Neural cell (in vitro differentiated cells): ENCODE measurements around the gene CDX1. TPM values are rescaled to one million over a fixed set of nuclear protein-coding genes. Genes with fewer than 3 reads are reported as not detected.

Experiments
- H2AFZ ChIP-seq: fragments of 200-600, 300-800 bp; sonication (generic), shearing (Covaris generic); 2 replicates; pipeline ENCODE4 v1.6.0; 2014; ENCODE audit warnings: low read depth, mild to moderate bottlenecking, antibody characterized with exemption, low read length, moderate library complexity
- H3F3A ChIP-seq: fragments of 200-600 bp; shearing (Covaris generic); 2 replicates; pipeline ENCODE4 v1.6.1; 2016; ENCODE audit warnings: mild to moderate bottlenecking, moderate library complexity, mixed read lengths, antibody characterized with exemption, low read length; ENCODE audit not compliant: insufficient read depth, poor library complexity, severe bottlenecking
- H3K27ac ChIP-seq: fragments of 200-600, 300-800 bp; sonication (generic), shearing (Covaris generic); 2 replicates; pipeline ENCODE4 v1.5.1; 2014; ENCODE audit warnings: mild to moderate bottlenecking, low read length, moderate library complexity
- H3K27me3 ChIP-seq: fragments of 300-800, 200-600 bp; sonication (generic), shearing (Covaris generic); 2 replicates; pipeline ENCODE4 v1.6.0; 2014; ENCODE audit warnings: mild to moderate bottlenecking, low read depth, low read length, moderate library complexity; ENCODE audit not compliant: insufficient read depth
- H3K36me3 ChIP-seq: fragments of 300-800, 200-600 bp; sonication (generic), shearing (Covaris generic); 2 replicates; pipeline ENCODE4 v1.5.1; 2014; ENCODE audit warnings: mild to moderate bottlenecking, antibody characterized with exemption, low read length, moderate library complexity; ENCODE audit not compliant: insufficient read depth
- H3K4me2 ChIP-seq: fragments of 300-800, 200-600 bp; sonication (generic), shearing (Covaris generic); 2 replicates; pipeline ENCODE4 v1.6.0; 2014; ENCODE audit warnings: mild to moderate bottlenecking, low read length
- H3K4me3 ChIP-seq: fragments of 300-800, 200-600 bp; sonication (generic), shearing (Covaris generic); 2 replicates; pipeline ENCODE4 v1.5.1; 2014; ENCODE audit warnings: mild to moderate bottlenecking, low read length, moderate library complexity
- H3K79me2 ChIP-seq: fragments of 200-600 bp; shearing (Covaris generic); replicated peaks from 2 replicates; pipeline ENCODE4 v1.6.0; 2014; ENCODE audit warnings: mild to moderate bottlenecking, low read length, moderate library complexity; ENCODE audit not compliant: insufficient read depth
- H3K9ac ChIP-seq: fragments of 300-800, 200-600 bp; sonication (generic), shearing (Covaris generic); 2 replicates; pipeline ENCODE4 v1.6.1; 2016; ENCODE audit warnings: mild to moderate bottlenecking, low read length, mixed read lengths
- H3K9me2 ChIP-seq: fragments of 200-600 bp; shearing (Covaris generic); 2 replicates; pipeline ENCODE4 v1.6.1; 2016; ENCODE audit warnings: mild to moderate bottlenecking, low read length, mixed read lengths; ENCODE audit not compliant: insufficient read depth
- H3K9me3 ChIP-seq: fragments of 200-600, 300-800 bp; sonication (generic), shearing (Covaris generic); 2 replicates; pipeline ENCODE4 v1.6.1; 2016; ENCODE audit warnings: mild to moderate bottlenecking, mixed run types, low read length, moderate library complexity, mixed read lengths
- H4K20me1 ChIP-seq: fragments of 200-600 bp; shearing (Covaris generic); 2 replicates; pipeline ENCODE4 v1.6.1; 2016; ENCODE audit warnings: mild to moderate bottlenecking, mixed run types; ENCODE audit not compliant: insufficient read depth
- EP300 ChIP-seq: fragments of 450-650 bp; conservative IDR thresholded peaks from 2 replicates; pipeline ENCODE4 v1.6.1; 2014; ENCODE audit warnings: antibody characterized with exemption, mild to moderate bottlenecking, moderate library complexity; ENCODE audit not compliant: poor library complexity, severe bottlenecking
- EZH2 ChIP-seq: fragments of 200-600, 300-800 bp; shearing (Covaris generic), sonication (generic); IDR thresholded peaks from 2 replicates; pipeline ENCODE4 v1.6.1; 2014; ENCODE audit warnings: antibody characterized with exemption, low read length, borderline replicate concordance, mild to moderate bottlenecking; ENCODE audit not compliant: insufficient read depth, poor library complexity, severe bottlenecking
- MXI1 ChIP-seq: fragments of 450-650 bp; conservative IDR thresholded peaks from 2 replicates; pipeline ENCODE4 v1.6.1; 2014; ENCODE audit warnings: antibody characterized with exemption, mild to moderate bottlenecking; ENCODE audit not compliant: poor library complexity, severe bottlenecking
- POLR2AphosphoS5 ChIP-seq: IDR thresholded peaks from 2 replicates; pipeline ENCODE4 v1.6.1; 2012
- RAD21 ChIP-seq: fragments of 450-650 bp; conservative IDR thresholded peaks from 2 replicates; pipeline ENCODE4 v1.6.1; 2014; ENCODE audit warnings: antibody characterized with exemption, mild to moderate bottlenecking, moderate library complexity
- SMC3 ChIP-seq: fragments of 450-650 bp; conservative IDR thresholded peaks from 2 replicates; pipeline ENCODE4 v1.6.1; 2014; ENCODE audit warnings: antibody characterized with exemption, mild to moderate bottlenecking, moderate library complexity; ENCODE audit not compliant: poor library complexity
- TAF1 ChIP-seq: IDR thresholded peaks from 2 replicates; pipeline ENCODE4 v1.6.1; 2012; ENCODE audit warnings: low read depth
- polyA plus RNA-seq: library from polyadenylated mRNA; depleted of rRNA; stranded (reverse); fragments of >200 nt; gene quantifications from 2 replicates; pipeline ENCODE4 v1.2.3, GENCODE V29; 2014
- TF ChIP-seq, protein P1 (sequence below): fragments of 450-650 bp; IDR thresholded peaks from 2 replicates; pipeline ENCODE4 v1.5.1; 2014; ENCODE audit warnings: antibody characterized with exemption, mild to moderate bottlenecking, moderate library complexity; ENCODE audit not compliant: poor library complexity, severe bottlenecking
- TF ChIP-seq, protein P2 (sequence below): IDR thresholded peaks from 2 replicates; pipeline ENCODE4 v1.6.1; 2012; ENCODE audit warnings: borderline replicate concordance

Gene CDX1
- polyA plus RNA-seq, 1 donor from 2014 or later = not detected

GRCh38 chr5:150148117-150148927 is 18.3 kb upstream of the CDX1 start:
- Histone ChIP-seq H3K36me3 (no peaks in the 10 kb centered on the region), H3K27ac (no peak overlapping the region), H3K4me3 (no peak overlapping the region), H3K4me2 (no peak overlapping the region), H4K20me1 (no peaks in the 10 kb centered on the region), H3F3A (no peaks in the 10 kb centered on the region), H2AFZ (no peak overlapping the region), H3K9me3 (no peaks in the 10 kb centered on the region), H3K9ac (no peak overlapping the region), H3K27me3 (no peaks in the 10 kb centered on the region), H3K9me2 (no peaks in the 10 kb centered on the region), H3K79me2 (no peaks in the 10 kb centered on the region)
- TF ChIP-seq, protein P1, sequence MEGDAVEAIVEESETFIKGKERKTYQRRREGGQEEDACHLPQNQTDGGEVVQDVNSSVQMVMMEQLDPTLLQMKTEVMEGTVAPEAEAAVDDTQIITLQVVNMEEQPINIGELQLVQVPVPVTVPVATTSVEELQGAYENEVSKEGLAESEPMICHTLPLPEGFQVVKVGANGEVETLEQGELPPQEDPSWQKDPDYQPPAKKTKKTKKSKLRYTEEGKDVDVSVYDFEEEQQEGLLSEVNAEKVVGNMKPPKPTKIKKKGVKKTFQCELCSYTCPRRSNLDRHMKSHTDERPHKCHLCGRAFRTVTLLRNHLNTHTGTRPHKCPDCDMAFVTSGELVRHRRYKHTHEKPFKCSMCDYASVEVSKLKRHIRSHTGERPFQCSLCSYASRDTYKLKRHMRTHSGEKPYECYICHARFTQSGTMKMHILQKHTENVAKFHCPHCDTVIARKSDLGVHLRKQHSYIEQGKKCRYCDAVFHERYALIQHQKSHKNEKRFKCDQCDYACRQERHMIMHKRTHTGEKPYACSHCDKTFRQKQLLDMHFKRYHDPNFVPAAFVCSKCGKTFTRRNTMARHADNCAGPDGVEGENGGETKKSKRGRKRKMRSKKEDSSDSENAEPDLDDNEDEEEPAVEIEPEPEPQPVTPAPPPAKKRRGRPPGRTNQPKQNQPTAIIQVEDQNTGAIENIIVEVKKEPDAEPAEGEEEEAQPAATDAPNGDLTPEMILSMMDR = no peak
- TF ChIP-seq MXI1 (no peak), TAF1 (no peak), EP300 (no peak), EZH2 (no peak), POLR2AphosphoS5 (no peak), SMC3 (no peak), RAD21 (no peak)
- TF ChIP-seq, protein P2, sequence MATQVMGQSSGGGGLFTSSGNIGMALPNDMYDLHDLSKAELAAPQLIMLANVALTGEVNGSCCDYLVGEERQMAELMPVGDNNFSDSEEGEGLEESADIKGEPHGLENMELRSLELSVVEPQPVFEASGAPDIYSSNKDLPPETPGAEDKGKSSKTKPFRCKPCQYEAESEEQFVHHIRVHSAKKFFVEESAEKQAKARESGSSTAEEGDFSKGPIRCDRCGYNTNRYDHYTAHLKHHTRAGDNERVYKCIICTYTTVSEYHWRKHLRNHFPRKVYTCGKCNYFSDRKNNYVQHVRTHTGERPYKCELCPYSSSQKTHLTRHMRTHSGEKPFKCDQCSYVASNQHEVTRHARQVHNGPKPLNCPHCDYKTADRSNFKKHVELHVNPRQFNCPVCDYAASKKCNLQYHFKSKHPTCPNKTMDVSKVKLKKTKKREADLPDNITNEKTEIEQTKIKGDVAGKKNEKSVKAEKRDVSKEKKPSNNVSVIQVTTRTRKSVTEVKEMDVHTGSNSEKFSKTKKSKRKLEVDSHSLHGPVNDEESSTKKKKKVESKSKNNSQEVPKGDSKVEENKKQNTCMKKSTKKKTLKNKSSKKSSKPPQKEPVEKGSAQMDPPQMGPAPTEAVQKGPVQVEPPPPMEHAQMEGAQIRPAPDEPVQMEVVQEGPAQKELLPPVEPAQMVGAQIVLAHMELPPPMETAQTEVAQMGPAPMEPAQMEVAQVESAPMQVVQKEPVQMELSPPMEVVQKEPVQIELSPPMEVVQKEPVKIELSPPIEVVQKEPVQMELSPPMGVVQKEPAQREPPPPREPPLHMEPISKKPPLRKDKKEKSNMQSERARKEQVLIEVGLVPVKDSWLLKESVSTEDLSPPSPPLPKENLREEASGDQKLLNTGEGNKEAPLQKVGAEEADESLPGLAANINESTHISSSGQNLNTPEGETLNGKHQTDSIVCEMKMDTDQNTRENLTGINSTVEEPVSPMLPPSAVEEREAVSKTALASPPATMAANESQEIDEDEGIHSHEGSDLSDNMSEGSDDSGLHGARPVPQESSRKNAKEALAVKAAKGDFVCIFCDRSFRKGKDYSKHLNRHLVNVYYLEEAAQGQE = no peak

GRCh38 chr5:150149618-150150017 is 17.0 kb upstream of the CDX1 start:
- H2AFZ ChIP-seq = no peak overlapping the region
- H3K4me2 ChIP-seq = no peak overlapping the region
- no peak overlapping the region for H3K4me3 ChIP-seq
- H3F3A ChIP-seq = no peaks in the 10 kb centered on the region
- TF ChIP-seq SMC3 (no peak), TAF1 (no peak), EZH2 (no peak), POLR2AphosphoS5 (no peak)
- TF ChIP-seq, protein P1 = no peak
- H3K27ac ChIP-seq = no peak overlapping the region
- no peaks in the 10 kb centered on the region for H3K36me3 ChIP-seq
- H4K20me1 ChIP-seq = no peaks in the 10 kb centered on the region
- H3K9me2 ChIP-seq = no peaks in the 10 kb centered on the region
- H3K9ac ChIP-seq = no peak overlapping the region
- H3K9me3 ChIP-seq = no peaks in the 10 kb centered on the region
- H3K79me2 ChIP-seq = no peaks in the 10 kb centered on the region
- H3K27me3 ChIP-seq = no peaks in the 10 kb centered on the region
